AG04449 (cell line): Measurements from ENCODE around the gene EPHA8.

Source experiments
- CTCF ChIA-PET: fragments of 350-600 bp; formaldehyde crosslinking; extraction: SDS; loops from one replicate; lab custom pipeline; 2021; ENCODE audit warnings: antibody characterized with exemption; lab: Yijun Ruan, JAX
- POLR2A ChIA-PET: fragments of 400-600, 350-600 bp; formaldehyde crosslinking; extraction: SDS; loops from one replicate; lab custom pipeline; 2020; ENCODE audit warnings: antibody characterized with exemption, inconsistent platforms; lab: Yijun Ruan, JAX
- DNase-seq: peaks from one replicate; pipeline ENCODE4 v3.0.0-alpha.2; 2010; ENCODE audit warnings: low read depth, low spot score
- H3K4me3 ChIP-seq: 2 replicates; pipeline ENCODE4 v1.5.1; 2011; ENCODE audit warnings: low read depth, mild to moderate bottlenecking, control low read depth, low read length
- CTCF ChIP-seq: IDR thresholded peaks from one replicate; pipeline ENCODE4 v1.5.1; 2011; ENCODE audit warnings: mild to moderate bottlenecking, moderate library complexity, low read length, control low read depth, inconsistent platforms; ENCODE audit not compliant: insufficient read depth; ENCODE audit errors: missing control alignments

The EPHA8 gene

GRCh38 chr1:22643381-22643780 lies 80.1 kb downstream of the EPHA8 start, which contains the start of gene C1QC:
TSS of gene C1QC (plus strand) at chr1:22643633. CDS start at chr1:22644024, 391 bp downstream.
- ChIA-PET POLR2A (no interaction called here), CTCF (interaction anchor here (0.7 to 9.0 kb wide), 5 partner anchors 13 to 228 kb away, joined by 3 to 330 read pairs (median 48); no protein-coding TSS in a partner anchor)
- TF ChIP-seq CTCF: no peak
- no peak within 1 kb of the TSS for H3K4me3 ChIP-seq
- no peak for DNase-seq

- ChIA-PET POLR2A (no interaction called here), CTCF (interaction anchor here (0.7 to 9.0 kb wide), 5 partner anchors 12 to 236 kb away, joined by 3 to 330 read pairs (median 48); no protein-coding TSS in a partner anchor)
- no peak for DNase-seq
- TF ChIP-seq CTCF: no peak
- H3K4me3 ChIP-seq: no peak overlapping the region
Measured at GRCh38 chr1:22643928-22644327, 80.6 kb downstream of the EPHA8 start.

GRCh38 chr1:22645931-22646330 lies 82.6 kb downstream of the EPHA8 start:
- CTCF ChIA-PET: interaction anchor here (0.9 to 9.0 kb wide), 6 partner anchors 12 to 285 kb away, joined by 3 to 330 read pairs (median 3); no protein-coding TSS in a partner anchor

GRCh38 chr1:22646384-22646783 lies 83.1 kb downstream of the EPHA8 start:
- CTCF ChIA-PET: interaction anchor here (0.9 to 9.0 kb wide), 6 partner anchors 12 to 284 kb away, joined by 3 to 330 read pairs (median 3); no protein-coding TSS in a partner anchor

More at GRCh38 chr1:22645931-22646330, 82.6 kb downstream of the EPHA8 start:
- POLR2A ChIA-PET: interaction anchor here (0.6 kb wide), 1 partner anchor 28 kb away, joined by 3 read pairs; no protein-coding TSS in a partner anchor
- DNase-seq: no peak
- TF ChIP-seq CTCF: no peak
- no peak overlapping the region for H3K4me3 ChIP-seq

GRCh38 chr1:22650089-22650693 lies 86.9 kb downstream of the EPHA8 start:
- DNase-seq: no peak
- POLR2A ChIA-PET: no interaction called here
- CTCF ChIA-PET: interaction anchor here (1.5 to 1.9 kb wide), 3 partner anchors 8 to 229 kb away, joined by 5 to 14 read pairs (median 8); no protein-coding TSS in a partner anchor
- TF ChIP-seq CTCF: no peak
- H3K4me3 ChIP-seq: no peak overlapping the region

More at GRCh38 chr1:22646384-22646783, 83.1 kb downstream of the EPHA8 start:
- no peak for DNase-seq
- no peak overlapping the region for H3K4me3 ChIP-seq
- no peak for TF ChIP-seq CTCF
- POLR2A ChIA-PET: no interaction called here

- DNase-seq: no peak
- ChIA-PET CTCF (interaction anchor here (1.9 kb wide), 2 partner anchors 10 to 231 kb away, joined by 5 to 14 read pairs; no protein-coding TSS in a partner anchor), POLR2A (no interaction called here)
Measured at GRCh38 chr1:22651941-22652856, 88.9 kb downstream of the EPHA8 start.

More at GRCh38 chr1:22651941-22652856, 88.9 kb downstream of the EPHA8 start:
- no peak for TF ChIP-seq CTCF
- H3K4me3 ChIP-seq: no peak overlapping the region
